Measurements from ENCODE around the gene BRD9.
"Not testable (repeated sequence)": the region's sequence is repeated elsewhere in the genome, so short reads cannot be mapped to it uniquely, and the experiment has no call there.

Gene BRD9

DNA sequence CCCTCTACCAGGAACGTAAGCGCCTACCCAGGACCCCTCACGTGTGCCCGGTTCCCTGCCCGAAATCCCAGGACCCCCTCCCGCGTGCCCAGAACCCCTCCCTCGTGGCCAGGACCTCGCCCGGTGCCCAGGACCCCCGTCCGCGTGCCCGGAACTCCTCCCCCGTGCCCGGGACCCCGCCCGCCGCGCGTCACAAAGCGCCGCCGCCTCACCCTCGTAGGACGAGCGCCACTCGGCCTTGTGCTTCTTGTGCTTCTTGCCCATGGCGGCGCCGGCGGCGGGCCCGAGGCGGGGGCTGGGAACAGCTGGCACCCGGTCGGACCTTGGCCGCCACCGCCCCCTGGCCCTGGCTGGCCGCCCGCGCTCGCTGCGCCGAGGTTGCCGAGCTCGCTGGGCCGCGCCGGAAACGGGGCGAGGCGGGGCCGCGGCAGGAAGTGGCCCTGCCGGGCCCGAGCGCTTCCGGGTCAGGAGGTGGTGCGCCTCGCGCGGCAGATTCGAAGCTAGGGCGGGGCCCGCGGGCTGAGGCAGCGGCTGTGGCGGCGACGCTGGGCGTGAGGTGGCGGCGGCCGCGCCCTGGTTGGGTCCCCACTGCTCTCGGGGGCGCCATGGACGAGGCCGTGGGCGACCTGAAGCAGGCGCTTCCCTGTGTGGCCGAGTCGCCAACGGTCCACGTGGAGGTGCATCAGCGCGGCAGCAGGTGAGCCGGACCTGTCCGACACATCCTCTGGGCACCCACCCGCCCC, at the start of gene BRD9, which contains the start of gene TRIP13:
Gene BRD9, minus strand, starts transcription at position 408 of the 743 bp plus-strand sequence. Its CDS starts 144 bp downstream, at position 264.
Gene TRIP13, plus strand, starts transcription at position 491 of the 743 bp plus-strand sequence. Its CDS starts 115 bp downstream, at position 606.
- peak; percentile 60 to 69 for DNase-seq (ENCODE audit: low read depth in 2 of 2)

DNA sequence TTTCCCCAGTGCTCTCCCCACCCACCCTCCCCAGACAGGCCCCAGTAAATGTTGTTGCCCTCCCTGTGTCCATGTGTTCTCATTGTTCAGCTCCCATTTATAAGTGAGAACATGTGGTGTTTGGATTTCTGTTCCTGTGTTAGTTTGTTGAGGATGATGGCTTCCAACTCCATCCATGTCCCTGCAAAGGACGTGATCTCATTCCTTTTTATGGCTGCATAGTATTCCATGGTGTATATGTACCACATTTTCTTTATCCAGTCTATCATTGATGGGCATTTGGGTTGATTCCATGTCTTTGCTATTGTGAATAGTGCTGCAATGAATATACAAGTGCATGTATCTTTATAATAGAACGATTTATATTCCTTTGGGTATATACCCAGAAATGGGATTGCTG, 48.1 kb upstream of the BRD9 start:
- not testable (repeated sequence) for DNase-seq (ENCODE audit: low read depth in 2 of 2)

DNA sequence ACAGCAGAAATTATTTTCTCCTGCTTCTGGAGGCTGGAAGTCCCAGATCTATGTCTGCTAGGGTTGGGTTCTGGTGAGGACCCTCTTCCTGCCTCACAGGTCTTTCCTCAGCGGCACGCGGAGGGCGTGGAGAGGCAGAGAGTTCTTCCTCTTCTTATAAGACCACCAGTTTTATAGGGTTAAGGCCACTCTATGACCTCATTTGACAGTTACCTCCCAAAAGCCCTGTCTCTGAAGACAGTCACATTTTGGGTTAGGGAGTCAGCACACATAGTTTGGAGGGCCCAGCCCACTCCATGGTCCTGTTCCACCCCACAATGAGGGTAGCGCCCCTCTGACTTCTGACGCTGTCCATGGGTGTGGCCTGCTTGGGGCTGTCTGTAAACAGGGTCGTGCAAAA, 46.8 kb upstream of the BRD9 start:
- no peak for DNase-seq (ENCODE audit: low read depth in 2 of 2)

GRCh38 chr5:937151-937924, 44.7 kb upstream of the BRD9 start:
- no peak for DNase-seq (ENCODE audit: low read depth in 2 of 2)

- DNase-seq (ENCODE audit: low read depth in 2 of 2) = no peak
Measured at GRCh38 chr5:936149-937144, 43.8 kb upstream of the BRD9 start.

GRCh38 chr5:935510-936084, 43.0 kb upstream of the BRD9 start:
- no peak for DNase-seq (ENCODE audit: low read depth in 2 of 2)

- DNase-seq (ENCODE audit: low read depth in 2 of 2) = not testable (repeated sequence)
Measured at GRCh38 chr5:934381-934967, 41.9 kb upstream of the BRD9 start.

DNA sequence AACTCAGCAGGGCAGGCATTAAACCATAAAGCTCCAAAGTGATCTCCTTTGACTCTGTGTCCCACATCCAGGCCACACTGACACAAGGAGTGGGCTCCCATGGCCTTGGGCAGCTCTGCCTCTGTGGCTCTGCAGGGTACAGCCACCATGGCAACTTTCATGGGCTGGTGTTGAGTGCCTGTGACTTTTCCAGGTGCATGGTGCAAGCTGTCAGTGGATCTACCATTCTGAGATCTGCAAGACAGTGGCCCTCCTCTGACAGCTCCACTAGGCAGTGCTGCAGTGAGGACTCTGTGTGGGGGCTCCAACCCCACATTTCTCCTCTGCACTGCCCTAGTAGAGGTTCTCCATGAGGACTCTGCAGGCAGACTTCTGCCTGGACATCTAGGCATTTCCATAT, 41.4 kb upstream of the BRD9 start:
- DNase-seq (ENCODE audit: low read depth in 2 of 2) = not testable (repeated sequence)

DNA sequence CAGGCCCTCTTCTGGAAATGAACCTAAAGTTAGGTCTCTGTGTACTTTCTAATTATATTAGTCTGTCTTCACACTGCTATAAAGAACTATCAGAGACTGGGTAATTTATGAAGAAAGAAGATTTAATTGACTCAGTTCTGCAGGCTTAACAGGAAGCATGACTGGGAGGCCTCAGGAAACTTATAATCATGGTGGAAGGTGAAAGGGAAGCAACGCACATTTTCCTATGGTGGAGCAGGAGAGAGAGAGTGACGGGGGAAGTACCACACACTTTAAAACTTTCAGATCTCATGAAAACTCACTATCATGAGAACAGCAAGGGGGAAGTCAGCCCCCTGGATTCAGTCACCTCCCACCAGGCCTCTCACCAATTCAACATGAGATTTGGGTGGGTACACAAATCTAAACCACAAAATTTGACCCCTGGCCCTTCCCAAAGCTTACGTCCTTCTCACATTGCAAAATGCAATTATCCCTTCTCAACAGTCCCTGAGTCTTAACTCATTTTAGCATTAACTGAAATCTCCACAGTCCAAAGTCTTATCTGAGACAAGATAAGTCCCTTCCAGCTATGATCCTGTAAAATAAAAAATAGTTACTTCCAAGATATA, 40.8 kb upstream of the BRD9 start:
- DNase-seq (ENCODE audit: low read depth in 2 of 2) = no peak

DNA sequence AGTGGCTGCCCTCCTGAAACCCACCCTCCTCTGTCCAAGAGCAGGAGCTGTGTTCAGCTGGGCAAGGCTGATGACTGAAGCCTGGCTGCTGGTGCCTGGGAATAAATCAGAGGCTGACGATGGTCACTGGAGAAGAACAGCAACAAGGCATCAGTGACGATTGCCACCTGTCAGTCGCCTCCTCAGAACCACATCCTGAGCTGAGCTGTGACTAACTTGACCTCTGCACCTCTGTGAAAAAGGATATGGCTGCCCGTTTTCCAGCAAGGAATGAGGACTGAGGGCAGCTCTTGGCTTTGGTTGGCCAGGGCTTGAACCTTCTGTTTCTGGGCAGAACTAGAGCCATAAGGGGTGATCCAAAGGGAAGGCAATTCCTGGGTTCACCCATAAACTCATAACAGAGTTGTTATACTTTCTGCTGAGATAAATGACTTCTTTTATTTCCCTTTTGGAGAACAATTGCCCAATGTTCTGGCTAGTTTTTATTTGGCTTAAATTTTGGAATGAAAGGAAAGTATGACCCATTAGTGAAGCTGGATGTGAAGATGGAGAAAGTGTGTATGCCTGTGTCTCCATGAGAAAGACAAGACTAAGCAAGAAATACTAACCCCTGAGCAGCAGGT, 40.1 kb upstream of the BRD9 start:
- DNase-seq (ENCODE audit: low read depth in 2 of 2) = no peak

GRCh38 chr5:932151-932627, 39.6 kb upstream of the BRD9 start:
- no peak for DNase-seq (ENCODE audit: low read depth in 2 of 2)

DNA sequence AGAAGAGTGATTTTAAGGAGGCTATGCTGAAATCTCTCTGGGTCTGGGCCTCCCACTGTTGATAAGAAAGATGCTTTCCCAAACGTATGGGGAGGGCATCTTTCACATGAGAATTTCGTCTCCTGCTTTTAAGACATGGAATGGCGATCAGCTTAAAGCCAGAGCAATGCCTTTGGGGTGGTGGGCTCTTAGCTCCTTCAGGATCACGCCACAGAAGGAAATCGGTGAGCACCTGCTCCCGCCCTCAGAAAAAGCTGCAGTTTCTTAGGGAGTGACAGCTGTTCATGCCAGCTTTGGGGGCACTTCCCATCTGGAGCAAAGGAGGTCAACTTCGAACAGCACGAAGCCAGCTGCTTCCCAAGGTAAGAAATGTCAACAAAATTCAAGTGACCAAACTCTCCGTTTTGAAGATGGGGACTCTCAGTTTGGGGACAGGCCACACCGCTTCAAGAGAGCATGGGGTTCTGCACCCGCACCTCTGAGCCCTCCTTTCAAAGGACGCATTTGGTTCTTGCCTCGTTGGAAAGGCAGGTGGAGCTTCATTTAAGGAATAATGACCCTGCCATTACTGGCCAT, 39.1 kb upstream of the BRD9 start:
- DNase-seq (ENCODE audit: low read depth in 2 of 2) = no peak

DNA sequence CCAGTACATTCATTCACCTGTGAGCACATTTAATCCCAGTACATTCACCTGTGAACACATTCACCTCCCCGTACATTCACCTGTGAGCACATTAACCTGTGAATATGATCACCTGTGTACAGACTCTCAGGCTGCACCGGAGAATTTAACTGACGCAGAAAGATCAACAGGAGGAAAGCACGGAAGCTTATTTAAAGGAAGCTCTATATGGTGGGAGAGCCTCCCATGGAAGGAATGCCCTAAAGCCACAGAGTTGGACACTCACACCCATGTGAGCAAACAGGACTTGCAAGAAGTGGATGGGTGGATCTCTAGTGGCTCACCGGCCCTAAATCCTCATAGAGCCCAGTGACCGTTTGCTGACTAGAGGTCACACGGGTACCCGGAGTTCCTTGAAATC, 38.3 kb upstream of the BRD9 start:
- DNase-seq (ENCODE audit: low read depth in 2 of 2) = no peak

GRCh38 chr5:929596-929995, 37.0 kb upstream of the BRD9 start:
- no peak for DNase-seq (ENCODE audit: low read depth in 2 of 2)

DNA sequence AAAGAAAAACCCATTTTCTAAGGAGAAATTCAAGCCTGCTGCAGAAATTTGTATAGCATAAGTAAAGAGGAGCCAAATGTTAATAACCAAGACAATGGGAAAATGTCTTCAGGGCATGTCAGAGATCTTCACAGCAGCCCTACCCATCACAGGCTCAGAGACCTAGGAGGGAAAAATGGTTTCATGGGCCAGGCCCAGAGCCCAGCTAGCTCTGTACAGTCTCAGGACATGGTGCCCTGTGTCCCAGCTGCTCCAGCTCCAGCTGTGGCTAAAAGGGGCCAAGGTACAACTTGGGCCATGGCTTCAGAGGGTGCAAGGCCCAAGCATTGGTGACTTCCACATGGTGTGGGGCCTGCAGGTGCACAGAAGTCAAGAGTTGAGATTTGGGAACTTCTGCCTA, 36.6 kb upstream of the BRD9 start:
- not testable (repeated sequence) for DNase-seq (ENCODE audit: low read depth in 2 of 2)

DNA sequence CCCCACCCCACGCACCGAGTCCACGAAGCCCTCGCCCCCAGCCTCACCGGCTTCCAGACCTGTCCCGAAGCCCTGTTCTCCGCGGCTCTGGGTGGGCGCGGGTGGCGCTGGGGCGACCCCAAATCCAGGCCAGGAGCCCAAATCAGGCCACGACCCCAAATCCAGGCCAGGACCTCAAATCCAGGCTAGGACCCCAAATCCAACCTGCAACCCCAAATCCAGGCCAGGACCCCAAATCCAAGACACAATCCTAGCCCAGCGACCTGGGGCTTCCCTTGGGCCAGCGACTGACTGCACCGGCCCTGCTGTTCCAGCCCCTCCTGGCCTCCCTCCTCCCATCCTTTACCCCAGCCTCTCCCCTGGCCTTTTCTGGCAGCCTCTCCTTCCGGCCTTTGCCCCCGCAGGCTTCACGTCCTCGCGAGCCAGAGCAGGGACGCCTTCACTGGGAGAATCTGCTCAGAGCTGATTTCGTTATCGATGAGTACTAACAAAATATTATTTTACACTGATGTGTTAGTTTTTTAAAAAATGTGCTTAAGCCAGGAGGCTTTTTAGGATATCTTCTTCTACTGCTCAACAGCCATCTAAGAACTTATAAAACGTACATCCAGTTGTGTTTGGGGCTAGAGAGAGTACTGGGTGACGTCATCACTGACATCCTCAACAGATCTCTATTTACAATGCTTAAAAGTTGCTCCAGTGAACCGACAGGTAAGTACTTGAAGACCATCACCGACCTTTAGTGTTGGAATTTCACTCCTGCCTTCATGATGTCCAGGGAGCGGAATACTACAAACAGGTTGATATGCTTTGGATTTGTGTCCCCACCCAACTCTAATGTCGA, 34.8 kb upstream of the BRD9 start:
- no peak for DNase-seq (ENCODE audit: low read depth in 2 of 2)

DNA sequence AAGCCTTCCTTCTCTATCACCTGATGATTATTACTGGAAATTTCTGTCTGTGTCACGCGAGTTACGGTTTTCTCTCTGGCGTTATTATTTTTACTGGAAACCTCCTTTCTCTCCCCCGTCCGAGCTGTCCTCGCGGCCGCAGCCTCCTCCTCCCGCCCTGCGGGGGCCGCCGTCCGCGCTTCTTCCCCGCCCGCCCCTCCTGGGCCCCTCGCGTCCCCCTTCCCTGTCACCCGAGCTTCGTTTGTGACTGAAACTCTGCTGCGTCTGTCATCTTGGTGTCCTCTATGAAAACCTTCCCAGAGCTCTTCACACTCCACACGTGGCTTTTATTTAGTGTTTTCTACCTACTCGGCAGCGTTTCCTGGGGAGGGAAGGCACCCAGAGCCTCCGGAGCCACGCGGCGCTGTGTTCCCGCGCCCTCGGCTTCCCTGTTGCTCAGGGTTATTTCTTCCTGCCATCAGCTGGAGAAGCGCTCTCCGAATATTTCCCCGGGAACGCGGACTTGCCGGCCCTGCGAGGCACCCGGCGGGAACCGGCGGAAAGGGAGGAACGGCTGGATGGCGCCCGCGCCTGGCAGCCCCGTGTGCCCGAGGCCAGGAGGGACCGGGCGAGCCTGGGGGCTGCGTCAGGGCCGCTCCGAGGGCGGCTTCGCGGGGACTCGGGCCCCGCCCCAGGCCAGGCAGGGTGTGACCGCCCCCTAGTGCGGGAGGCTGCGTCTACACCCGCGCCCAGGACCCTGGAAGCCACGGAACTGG, 34.0 kb upstream of the BRD9 start:
- no peak for DNase-seq (ENCODE audit: low read depth in 2 of 2)

- peak; percentile 39 to 41 for DNase-seq (ENCODE audit: low read depth in 2 of 2)
Measured at GRCh38 chr5:923281-923873, 30.8 kb upstream of the BRD9 start.
